GM13977 (cell line): ENCODE results near the gene TRPM1.

ENCODE experiments used
- DNase-seq: peaks from one replicate; pipeline ENCODE4 v3.0.0; 2012; ENCODE audit warnings: low spot score
- CTCF ChIP-seq: IDR thresholded peaks from 2 replicates; pipeline ENCODE4 v1.5.1; 2012; ENCODE audit warnings: mild to moderate bottlenecking, control low read depth; ENCODE audit not compliant: insufficient read depth; ENCODE audit errors: extremely low read depth, missing control alignments
- in situ Hi-C: fragments of 300-500 bp; cut with MboI; formaldehyde crosslinking; loops from one replicate; pipeline ENCODE4 v1.12.0; 2022; ENCODE audit warnings: low sequenced_read_pairs, low pct_unique_long_range_greater_than_20kb, mixed read lengths, inconsistent platforms; ENCODE audit not compliant: unreplicated experiment

The TRPM1 gene

GRCh38 chr15:31127596-31128261, 26.2 kb upstream of the TRPM1 start:
- TF ChIP-seq CTCF = no peak
- DNase-seq = no peak
- in situ Hi-C loops = loop anchor here (10.0 kb wide), 1 partner anchor 233 kb away; no protein-coding TSS in a partner anchor

DNA sequence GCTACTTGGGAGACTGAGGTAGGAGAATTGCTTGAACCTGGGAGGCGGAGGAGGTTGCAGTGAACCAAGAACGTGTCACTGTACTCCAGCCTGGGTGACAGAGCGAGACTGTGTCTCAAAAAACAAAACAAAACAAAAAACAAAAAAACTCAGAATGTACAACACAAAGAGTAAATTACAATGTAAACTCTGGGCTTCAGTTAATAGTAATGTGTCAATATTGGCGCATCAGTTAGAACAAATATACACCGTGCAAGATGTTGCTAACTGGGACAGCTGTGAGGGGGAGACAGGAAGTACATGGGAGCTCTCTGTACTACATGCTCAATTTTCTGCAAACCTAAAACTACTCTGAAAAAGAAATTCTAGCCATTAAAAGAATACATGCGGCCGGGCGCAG, 23.5 kb upstream of the TRPM1 start:
- TF ChIP-seq CTCF = no peak
- in situ Hi-C loops = loop anchor here (10.0 kb wide), 1 partner anchor 230 kb away; no protein-coding TSS in a partner anchor
- DNase-seq = no peak

DNA sequence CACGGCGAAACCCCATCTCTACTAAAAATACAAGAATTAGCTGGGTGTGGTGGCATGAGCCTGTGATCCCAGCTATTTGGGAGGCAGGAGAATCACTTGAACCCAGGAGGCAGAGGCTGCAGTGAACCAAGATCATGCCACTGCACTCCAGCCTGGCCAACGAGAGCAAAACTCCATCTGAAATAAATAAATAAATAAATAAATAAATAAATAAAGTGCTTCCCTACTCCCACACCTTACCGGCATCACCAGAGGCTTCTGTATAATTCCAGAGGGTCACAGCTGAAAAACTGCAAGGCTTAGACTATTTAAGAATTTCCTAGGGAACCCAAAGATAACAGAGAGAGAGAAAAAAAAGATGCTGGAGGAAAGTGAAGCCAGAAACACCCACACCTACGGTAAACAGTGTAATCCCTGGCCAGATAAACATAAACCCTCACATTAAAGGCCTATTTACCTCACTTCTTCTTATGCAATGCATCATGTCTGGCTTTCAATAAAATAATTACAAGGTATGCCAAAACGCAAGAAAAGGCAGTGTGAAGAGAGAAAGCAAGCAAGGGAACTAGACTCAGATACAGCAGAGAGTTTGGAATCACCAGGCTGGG, 15.0 kb upstream of the TRPM1 start:
- no peak for DNase-seq
- no peak for TF ChIP-seq CTCF
- in situ Hi-C loops = no loop called here

DNA sequence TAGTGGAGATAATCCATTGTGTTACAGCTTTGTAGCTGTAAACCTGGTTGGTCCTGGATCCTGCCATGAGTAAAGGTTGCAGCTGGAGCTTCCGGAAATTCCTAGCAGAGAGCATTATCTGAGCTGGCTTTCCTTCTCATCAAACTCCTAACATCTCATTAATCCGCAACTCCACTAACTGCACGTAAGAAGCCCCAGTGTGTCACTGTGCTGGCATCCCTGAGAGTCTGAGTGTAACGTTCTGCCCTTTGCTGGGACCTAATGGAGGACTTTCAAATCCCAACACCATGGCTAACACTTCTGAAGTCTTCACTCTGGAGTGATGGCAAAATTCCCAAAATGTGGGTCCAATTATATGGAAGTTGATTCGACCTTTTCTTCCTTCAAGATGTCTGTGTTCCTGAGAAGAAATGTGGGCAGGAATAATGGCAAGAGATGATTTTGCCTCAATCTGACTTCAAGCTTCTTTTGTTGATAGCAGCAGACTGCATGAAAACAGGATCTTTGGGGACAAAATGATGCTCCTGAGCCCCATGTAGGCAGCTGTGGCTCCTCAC, 9.6 kb upstream of the TRPM1 start:
- no peak for DNase-seq
- in situ Hi-C loops = no loop called here
- no peak for TF ChIP-seq CTCF

DNA sequence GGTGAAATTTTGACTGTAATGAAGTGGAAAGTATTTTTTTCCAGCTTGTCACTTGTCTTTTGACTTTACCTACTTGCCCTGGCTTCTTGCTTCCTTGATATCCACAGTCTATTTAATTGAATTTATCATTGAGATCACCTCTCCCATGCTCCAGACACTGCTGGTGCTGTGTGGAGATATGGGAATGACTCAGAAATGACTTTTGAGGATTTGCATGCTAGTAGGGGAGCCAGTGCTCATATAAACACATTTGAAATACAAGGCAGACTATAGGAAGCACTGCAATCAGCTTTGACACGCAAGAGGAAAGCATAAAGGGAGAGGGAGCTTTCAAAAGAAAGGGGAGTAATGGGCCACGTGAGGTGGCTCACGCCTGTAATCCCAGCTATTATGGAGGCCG, 7.3 kb upstream of the TRPM1 start:
- in situ Hi-C loops = no loop called here
- no peak for TF ChIP-seq CTCF
- DNase-seq = no peak

DNA sequence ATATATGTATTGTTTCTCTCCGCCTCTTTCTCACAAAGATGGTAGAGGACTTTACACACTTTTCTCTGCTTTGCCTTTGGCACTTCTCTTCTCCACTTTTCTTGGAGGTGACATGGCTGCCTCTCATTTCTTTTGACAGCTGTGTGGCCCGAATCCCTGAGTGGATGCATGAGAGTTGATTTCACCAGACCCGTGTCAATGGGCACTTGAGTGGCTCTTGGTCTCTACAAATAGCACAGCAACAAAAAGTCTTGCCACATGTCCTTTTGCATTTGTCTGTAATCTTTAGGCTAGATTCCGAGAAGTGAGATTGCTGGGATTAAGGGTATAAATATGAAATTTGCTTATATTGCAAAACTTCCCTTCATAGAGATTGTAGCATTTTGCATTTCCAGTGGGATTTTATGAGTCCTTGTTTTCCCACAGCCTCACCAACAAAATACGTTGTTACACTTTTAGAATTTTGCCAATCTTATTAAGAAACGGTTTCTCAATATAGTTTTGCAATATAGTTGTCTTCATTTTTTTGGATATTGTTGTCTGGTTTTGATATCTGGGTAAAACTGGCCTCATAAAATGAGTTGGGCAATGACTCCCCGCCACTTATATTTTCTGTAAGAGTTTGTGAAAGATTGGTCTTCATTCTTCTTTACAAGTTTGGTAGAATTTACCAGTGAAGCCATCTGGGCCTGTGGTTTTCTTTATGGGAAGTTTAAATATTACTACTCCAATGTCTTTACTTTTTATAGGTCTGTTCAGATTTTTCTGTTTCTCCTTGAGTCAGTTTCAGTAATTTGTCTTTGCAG, 5.2 kb upstream of the TRPM1 start:
- in situ Hi-C loops = no loop called here
- no peak for TF ChIP-seq CTCF
- DNase-seq = no peak
